Stimulated activated CD4-positive, alpha-beta T cell treated with anti-CD3 and anti-CD28 coated beads, Interleukin-4, amount 100 ng/mL, for 24 hours (primary cell): ENCODE results near the gene PRKCE.
A peak's percentile ranks its signal among the peaks of the same experiment; 100 is the strongest.

Source experiments
- DNase-seq: peaks from one replicate; pipeline ENCODE4 v3.0.0-alpha.2; 2020

Gene PRKCE

DNA sequence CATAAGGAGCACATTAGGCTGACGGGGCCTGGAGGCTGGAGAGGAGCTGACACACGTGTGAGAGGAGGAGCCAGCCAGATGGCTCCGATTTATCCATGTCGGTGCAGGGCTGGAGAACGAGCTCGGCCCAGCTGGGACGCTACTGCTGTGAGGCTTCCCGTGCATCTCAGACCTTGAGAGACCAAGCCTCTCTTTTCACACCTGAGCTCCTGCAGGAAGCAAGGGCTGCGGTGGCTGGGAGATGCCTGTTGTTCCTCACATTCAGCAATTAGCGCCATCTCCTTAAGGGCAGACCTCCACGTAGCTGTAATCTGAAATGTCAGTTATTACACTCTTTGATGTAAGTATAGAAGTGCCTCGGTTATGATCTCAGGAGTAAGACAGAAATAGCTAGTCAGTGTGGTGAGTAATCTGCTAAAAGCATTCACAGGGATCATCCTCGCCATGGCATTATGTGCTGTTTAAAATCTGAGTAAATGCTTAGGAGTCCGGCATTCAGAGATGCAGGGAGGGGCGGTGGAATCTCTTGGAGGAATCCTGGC, 107.9 kb downstream of the PRKCE start:
- DNase-seq, result no peak

DNA sequence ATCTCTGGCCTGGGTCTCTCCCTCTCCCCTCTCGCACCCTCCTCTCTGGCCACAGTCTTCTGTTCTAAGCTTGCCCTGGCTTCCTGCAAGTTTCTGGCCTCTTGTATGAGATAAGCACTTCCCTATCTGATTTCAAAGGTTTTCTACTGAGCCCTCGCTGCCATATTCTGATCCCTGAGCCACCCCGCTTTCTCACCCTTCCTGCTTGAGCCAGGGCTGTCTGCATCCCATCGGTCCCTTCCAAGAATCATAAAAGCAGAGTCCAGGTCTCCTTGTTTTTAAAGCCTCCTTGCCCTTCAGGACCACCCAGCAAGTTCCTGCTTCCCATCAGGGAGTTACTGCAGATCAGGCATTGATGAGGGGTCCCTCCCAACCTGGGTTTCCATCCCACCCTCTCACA, 110.2 kb downstream of the PRKCE start:
- no peak for DNase-seq

DNA sequence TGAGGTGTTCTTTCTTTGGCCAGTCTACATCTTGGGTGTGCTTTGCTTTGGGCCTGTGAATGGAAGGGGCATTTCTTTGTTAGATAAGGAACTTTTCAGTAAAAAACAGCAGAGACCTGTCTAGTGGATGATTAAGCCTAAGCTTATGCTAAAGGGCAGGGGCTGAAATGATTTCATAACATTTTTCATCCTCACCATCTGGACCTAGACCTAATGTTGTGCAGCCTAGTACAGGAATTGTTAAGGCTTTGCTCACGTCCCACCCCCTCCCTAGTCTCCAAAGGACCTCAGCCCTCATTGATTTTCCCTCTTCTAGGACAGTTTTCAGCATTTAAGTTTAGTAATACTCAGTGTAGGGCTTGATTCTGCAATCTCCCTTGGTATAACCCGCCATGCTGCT, 111.8 kb downstream of the PRKCE start:
- DNase-seq, result no peak

DNA sequence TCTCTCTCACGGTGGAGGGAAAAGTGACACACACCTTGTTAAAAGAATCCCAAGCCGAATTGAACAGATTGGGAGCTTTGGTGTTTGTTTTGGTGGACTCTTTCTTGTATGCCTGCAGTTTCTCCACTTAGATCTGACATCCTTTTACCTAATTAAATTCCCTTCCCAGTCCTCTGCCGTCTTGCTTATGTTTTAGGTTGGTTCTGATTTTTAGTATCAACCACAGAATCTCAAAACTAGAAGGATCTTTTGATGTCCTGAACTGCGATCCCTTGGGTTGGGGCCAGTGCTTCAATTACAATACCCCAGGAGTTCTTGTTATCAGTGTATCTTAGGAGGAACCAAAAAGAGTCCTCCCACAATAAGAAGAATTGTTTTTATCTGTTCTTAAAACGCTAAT, 112.3 kb downstream of the PRKCE start:
- no peak for DNase-seq

DNA sequence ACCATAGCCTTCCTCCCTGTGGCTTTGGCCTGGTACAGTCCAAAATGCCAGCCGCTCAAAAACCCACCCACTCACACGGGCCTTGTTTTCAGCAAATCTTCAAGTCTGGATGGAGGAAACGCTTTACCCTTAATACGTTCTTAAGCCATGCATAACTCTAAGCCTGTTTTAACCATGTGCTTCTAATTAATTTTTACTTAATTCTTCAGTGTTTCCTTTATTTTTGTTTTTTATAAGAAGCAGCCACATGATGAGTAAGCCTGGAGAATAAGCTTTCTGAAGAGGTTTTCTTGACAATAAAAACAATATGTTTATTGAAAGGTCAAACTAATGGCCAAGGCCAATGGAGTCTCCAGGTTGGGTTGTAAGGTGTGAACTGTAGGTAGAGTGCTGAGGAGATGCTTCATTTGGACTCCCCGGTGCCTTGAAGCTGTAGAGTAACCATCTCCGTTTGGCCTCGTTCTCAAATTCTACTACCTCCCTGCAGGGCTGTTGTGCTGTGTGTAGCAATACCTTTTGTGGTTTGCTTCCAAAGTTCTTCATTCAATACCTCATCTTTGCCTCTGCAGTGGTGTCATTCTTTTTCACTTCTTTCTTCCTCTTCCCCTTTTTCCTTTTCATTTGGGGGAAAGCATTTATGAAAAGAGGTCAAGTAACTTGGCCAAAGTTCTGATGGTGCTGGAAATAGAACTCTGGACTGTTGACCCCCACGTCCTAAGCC, 113.7 kb downstream of the PRKCE start:
- DNase-seq, result no peak

DNA sequence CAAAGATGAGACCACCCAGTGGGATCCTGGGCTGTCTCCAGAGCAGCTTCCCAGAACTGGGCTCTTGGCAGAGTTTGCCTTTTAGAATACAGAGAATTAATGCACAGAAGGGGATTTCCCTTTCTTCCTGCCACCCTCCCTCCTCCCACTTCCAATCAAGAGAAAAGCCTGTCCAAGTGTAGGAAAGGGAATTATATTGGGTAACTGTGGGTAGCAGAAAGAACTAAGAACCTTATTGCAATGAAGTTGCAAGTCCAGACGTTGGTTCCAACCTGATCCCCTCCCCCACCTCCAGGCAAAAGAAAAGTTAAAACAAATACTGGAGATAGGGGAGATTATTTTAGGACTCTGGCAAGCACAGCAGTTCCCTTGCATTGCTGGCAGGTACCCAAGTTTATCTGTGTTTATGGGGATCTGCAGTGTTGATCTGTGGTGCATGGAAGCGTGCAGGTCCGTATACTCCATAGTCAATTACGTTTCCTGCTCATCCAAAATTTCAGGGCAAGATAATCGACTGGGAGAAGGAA, 114.3 kb downstream of the PRKCE start:
- no peak for DNase-seq

DNA sequence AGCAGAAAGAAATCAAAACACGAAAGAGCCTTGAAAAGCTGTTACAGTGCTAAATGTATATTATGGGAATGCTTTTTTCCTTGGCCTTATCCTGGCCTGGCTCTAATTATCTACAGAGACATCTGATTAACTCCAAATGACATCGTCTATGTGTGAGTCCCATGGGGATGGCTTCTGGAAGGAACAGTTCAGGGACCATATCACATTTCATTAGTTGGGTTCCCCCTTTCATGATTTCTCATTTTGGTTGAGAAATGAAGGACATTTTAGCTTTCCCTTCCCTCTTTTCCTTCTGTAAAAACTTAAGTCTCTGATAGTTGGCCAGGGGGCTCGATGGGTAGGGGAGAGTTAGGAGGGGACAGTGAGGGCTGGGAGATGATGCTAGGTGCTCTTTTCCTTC, 116.7 kb downstream of the PRKCE start:
- no peak for DNase-seq

DNA sequence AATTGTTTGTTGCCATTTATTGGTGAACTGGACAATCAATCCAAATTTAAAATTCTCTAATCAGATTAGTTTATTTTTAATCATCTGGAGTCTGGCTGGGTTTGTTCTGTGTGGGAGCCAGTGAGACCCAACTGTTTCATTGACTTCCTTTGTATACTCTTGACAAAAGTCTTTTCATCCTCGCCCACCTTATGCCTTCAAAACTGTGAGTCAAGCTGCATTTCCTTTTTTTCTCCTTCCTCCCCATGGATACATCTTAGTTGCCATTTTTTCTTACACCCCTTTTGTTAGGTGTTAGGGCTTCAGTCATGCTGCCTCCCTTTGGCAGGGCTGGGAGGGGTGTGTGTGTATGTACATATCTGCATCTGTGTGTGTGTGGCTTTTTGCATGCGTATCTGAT, 117.6 kb downstream of the PRKCE start:
- DNase-seq, result no peak

DNA sequence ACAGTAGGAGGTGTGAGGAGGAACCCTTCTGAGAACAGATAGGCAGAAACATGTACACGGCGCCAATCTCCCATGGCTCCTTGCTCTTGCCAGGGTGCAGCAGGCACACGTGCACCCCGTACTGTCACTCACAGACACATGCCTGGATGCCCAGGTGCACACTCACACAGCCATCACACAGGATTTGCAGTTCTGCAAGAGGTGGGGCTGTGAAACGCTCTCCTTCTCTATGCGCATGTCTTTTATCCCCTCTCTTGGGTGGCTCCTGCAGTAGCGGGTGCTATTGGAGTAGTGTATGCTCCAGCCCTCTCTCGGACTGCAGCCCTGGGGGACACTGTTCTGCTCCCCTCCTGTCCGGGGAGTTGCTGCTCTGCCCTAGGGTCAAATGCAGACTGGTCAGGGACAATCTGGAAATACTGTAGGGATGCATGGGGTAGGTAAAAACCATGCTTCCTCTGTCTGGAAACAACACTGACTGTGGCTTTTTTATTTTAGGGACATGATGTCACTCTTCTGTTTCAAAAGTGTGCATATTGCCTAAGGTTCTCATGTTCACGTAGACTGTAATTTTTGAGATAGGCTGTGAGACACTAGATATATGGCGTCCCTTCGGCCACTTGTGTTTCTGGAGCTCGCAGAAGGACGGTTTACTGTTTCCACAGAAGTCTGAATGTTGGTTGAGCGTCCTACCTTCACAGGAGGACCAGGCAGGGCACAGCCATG, 118.5 kb downstream of the PRKCE start:
- no peak for DNase-seq

DNA sequence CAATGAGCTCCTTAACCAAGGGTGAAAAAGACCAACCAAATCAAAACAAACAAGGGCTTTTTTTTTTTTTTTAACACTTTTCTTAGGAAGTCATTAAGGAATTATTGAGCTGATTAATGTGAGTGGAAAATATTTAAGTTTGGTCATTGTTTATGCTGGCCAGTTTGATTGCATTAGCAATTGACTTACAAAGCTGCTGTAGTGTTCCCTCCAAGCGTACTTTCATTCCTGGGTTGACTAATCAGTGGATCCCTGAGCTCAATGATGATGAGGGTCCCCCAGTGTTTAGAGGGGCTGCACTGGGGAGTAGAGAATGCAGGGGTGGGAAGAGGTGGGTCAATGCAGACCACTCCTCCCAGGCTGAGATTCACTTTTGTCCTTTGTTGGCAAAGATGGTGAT, 119.3 kb downstream of the PRKCE start:
- DNase-seq, result no peak

DNA sequence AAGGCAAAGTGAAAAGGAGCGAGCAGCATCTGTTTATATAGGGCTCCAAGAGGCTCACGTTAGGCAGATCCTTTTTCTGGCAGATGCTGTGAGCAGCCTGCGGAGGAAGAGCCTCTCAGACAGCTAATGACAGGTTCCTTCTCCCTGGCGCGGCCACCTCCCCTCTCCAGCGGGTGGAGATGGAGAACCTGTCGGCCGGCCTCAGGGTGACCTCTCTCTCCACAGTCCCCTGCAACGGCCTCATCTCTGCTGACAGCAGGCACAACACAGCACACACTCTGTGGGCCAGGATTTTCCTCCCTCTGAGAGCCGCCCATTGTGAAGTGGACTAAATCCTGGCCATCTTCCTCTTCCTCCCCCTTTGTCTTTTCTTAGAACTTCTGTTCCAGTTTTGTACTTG, 119.8 kb downstream of the PRKCE start:
- DNase-seq, result no peak

DNA sequence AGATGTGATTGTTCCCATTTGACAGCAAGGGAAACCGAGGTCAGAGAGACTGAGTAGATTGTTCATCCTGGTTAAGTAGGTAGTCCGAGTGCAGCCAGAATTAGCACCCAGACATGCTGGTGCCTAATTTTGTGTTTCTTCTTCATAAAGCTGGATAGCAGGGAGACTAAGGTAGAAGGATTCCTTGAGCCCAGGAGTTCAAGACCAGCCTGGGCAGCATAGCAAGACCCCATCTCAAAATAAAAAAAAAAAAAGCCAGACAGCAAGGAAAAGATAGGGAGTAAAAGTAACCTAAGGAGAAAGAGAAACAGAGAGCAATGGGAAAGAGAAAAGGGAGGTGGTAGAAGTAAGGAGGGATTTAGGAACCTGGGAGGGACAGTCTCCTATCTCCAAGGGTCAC, 120.6 kb downstream of the PRKCE start:
- no peak for DNase-seq

DNA sequence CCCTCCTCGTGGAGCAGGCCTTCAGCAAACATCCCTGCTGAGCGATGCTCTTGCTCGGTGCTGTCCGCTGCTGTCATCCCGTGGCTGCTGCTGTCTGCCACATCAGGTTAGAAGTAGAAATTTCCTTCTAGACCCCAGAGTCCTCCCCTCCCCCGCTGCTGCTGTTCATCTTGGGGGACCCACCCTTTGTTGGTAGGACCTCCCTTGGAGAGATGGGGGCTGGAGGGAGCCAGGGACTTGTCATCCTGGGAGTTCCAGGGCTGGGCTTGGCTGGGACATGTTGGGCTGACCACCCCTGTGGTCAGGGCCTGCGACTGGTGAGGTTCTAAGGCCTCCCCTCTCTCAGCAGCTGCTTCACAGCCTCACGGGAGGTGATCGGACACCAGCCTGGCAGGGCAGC, 122.4 kb downstream of the PRKCE start:
- DNase-seq, result no peak

DNA sequence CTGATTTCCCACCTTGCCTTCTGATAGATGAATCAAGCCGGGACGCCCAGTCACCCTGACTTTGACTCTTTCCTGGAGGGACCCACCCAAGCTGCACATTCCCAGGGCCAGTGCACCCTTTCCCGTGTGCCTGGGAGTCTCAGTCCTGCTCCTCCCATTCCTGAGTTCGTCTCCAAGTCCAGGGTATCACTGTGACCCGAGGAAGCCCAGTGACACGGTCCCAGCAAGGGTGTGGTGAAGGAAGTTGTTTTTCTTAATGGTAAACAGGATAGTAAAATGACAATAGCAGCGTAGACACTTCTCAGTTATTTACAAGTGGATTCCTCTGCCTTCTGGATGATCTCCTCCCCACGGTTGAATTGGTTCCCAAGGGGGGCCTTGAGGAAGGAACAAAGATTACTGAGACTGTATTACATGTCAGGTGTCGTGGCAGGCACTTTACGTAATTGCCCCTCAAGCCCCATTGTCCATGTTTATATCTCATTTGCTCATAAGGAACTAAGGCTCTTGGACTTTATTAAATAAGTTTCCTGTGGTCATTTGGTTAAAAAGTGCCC, 123.3 kb downstream of the PRKCE start:
- DNase-seq, result no peak

DNA sequence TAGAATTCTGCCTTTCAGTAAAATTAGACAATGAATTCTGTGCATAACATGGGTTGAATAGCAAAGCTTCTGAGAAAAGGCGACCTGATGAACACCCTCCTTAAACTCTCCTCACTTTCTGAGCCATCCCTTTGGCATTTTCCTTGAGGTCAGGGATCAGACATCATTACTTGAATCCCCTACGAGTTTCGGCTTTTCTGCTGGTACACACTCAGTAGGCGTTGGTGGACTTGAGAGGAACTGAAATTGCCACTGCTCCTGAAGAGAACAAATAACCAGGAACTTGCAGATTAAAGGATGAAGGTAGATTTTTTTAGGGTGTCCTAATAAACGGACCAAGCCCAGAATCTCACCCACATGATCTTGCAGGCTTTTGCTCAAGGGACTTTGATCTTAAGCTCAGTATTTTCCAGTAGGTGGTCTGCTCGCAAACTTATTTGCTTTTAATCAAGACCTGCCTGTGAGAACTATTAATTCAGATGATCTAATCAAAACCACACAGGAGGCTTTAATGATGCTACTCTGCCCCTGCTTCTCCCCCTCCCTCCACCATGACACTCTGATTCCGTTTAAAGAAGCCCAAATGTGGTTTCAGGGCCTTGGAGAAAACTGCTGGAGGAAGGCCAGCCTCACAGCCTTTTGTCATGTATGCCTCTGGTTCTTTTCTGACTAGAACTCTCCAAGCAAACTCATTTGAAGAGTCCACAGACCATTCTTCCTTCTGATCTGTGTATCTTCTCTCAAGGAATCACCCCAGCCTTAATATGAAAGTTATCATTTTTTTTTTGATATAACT, 124.9 kb downstream of the PRKCE start:
- no peak for DNase-seq

DNA sequence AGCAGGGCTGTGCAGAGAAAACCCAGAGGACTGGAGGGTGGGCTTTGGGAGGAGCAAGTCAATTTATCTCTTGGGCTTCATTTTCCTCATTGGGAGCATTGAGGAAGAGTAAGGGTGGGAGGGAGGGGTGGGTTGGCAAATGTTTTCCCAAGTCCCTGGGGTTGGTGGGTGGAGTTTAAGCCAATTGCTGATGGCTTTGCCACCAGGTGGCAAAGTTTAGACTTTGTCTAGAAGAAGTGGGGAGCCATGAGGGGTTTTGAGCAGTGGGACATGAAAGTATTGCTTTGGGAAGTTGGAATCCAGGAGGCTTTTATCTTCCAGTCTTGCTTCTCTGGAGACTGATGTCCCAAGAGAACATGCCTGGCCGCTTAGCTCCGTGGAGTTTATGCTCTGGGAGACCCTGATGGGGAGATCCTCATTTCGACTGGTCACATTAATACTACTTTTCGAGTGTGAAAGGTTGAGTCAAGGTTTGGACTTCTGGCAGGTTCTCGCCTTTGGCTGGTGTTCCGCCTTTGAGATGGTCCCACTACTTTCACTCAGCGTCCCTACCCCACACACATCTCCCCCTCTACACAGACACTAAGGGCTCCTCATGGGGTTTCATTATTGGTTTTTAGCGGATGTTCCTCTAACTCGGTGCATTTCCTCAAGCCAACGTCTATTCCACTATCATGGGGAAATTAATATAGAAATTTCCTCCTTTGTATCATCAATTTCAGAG, 126.7 kb downstream of the PRKCE start:
- DNase-seq, result no peak

DNA sequence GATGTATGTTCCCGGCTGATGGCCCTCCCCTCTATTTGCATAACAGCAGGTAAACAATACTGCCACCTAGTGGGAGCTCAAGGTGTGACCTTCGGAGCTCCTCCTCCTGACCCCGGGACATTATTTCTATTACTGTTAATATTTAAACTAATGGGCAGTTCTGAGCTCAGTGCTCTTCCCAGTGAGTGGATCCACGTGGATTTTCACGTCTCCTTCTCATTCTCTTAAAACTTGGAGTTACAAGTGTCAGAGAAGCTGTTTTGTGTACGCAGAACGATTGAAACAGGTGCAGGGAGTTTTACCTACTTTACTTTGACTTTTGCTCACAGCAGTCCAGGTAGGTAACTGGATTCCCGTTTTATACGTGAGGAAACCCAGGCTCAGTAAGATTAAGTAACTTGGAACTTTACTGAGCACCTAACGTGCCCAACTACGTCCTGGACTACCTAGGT, 127.3 kb downstream of the PRKCE start:
- DNase-seq, result peak; percentile 77

DNA sequence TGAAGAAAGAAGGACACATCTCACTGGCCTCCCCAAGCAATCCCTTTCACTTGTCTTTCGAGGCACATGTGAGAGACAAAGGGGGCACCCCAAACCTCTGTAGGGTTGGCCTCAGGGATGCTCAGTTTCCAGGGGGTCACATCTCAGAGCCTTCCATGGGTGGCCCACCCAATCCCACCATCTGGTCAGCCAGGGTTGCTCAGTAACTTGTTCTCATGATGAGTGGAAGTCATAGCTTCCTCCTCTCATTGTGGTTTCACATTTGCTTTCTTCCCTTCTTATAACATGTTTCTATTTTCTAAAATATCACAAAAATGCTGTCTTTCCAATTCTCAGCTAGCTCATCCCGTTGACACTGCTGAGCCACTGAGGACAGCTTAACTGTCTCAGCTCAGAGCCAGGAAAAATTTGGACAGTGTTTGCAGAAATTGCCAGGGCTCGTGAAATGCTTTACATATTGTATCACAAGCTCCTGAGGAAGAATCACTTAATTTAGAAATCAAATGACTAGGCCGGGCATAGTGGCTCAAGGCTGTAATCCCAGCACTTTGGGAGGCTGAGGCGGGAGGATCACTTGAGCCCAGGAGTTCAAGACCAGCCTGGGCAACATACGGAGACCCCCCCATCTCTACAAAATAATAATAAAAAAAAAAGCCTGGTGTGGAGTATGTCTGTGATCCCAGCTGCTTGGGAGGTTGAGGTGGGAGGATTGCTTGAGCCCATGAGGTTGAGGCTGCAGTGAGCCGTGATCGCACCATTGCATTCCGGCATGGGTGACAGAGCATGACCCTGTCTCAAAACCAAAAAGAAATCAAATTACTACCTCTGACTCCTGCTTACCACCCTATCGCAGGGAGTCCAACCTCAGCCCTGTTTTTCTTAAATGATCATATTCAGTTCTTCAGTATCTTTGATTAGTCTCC, 129.3 kb downstream of the PRKCE start:
- no peak for DNase-seq

DNA sequence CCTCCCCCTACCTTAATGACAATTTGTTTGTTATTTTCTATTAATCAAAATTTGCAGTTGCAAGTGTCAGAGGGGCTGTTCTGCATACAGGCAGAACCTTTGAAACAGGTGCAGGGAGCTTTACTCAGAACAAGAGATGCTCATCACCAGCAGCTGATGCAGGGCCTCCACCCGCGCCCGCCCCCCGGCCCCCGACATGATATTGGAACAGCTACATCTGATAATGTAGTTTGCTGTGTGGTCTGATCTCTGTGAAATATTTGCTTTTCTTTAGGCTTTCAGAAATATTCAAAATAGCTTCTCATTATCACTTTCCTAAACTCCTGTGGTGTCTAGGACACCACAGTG, 130.0 kb downstream of the PRKCE start:
- DNase-seq, result no peak

DNA sequence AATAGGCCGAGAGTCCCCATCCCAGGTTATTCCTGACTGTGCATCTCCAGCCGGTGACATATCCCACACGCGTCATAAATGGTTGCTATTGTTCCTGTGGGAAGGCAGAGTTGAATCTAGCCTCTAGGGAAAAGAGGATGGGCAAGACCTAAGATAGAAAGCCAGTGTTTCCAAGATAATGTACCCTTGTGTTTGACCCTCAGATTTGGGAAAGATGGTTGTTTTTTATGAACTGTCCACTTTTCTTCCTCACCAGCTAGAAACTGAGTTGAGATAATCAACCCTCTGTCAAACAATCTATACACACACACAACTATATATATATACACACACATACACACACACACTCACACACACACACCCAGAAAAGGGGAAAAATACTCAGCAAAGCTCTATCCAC, 131.0 kb downstream of the PRKCE start:
- DNase-seq, result no peak

DNA sequence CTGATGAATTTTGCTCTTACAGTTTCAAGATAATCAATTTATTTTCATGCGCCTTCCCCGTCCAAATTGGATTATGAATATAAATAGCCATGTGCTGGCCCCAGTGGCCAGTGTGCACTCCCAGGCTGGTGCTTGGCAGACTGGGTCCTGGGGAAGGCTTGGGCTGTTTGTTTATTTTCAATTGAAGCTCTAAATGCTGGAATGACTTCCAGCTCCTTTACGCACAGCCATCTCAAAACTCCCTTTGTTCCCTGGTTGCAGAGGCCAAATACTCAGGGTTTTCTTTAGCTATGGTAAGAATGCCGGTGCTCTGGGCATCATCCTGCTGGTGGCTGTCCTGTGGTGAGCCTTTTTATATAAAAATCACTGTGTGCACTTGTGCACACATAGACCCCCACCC, 131.5 kb downstream of the PRKCE start:
- no peak for DNase-seq
